Sigmoid colon (tissue), 7 donors: ENCODE results near the gene NGFR. TPM values are rescaled to one million over a fixed set of nuclear protein-coding genes. Genes with fewer than 3 reads are reported as not detected.

Source experiments
- DNase-seq: peaks from one replicate; pipeline ENCODE4 v3.0.0-alpha.2; 2019
- H3K27ac ChIP-seq, 4 donors: fragments of 200-600 bp; sonication (generic); one replicate each; pipeline ENCODE4 v1.5.1; 2016 to 2019; ENCODE audit warnings: mild to moderate bottlenecking in 1 of 4
- H3K27me3 ChIP-seq, 3 donors: fragments of 200-600 bp; sonication (generic); one replicate each; pipeline ENCODE4 v1.5.1; 2019; ENCODE audit warnings: mild to moderate bottlenecking in 1 of 3
- H3K36me3 ChIP-seq, 4 donors: fragments of 200-600 bp; sonication (generic); one replicate each; pipeline ENCODE4 v1.5.1; 2016 to 2019
- H3K4me1 ChIP-seq, 4 donors: fragments of 200-600 bp; sonication (generic); one replicate each; pipeline ENCODE4 v1.5.1; 2017 to 2019
- H3K4me3 ChIP-seq, 4 donors: fragments of 200-600 bp; sonication (generic); one replicate each; pipeline ENCODE4 v1.5.1; 2017 to 2019; ENCODE audit warnings: mild to moderate bottlenecking in 2 of 4, moderate library complexity in 1 of 4
- H3K9me3 ChIP-seq, 4 donors: fragments of 200-600 bp in 3 of 4; sonication (generic) in 3 of 4; one replicate each; pipeline versions ENCODE4 v1.5.1 to v1.6.1; 2013 to 2019
- EP300 ChIP-seq, 4 donors: sonication (generic); formaldehyde crosslinking; IDR thresholded peaks; one replicate each; pipeline ENCODE4 v1.6.1; 2017; ENCODE audit warnings: antibody characterized with exemption in 4 of 4
- POLR2A ChIP-seq, 2 donors: fragments of 450-650 bp; IDR thresholded peaks; one replicate each; pipeline ENCODE4 v1.6.1; 2016; ENCODE audit warnings: antibody characterized with exemption in 2 of 2, mild to moderate bottlenecking in 2 of 2, moderate library complexity in 2 of 2
- POLR2AphosphoS5 ChIP-seq, 4 donors: sonication (generic); formaldehyde crosslinking; IDR thresholded peaks; one replicate each; pipeline ENCODE4 v1.6.1; 2017; ENCODE audit warnings: antibody characterized with exemption in 4 of 4
- WGBS, 2 donors: extraction: QIAGEN DNeasy Blood & Tissue Kit; methylation state at CpG; one replicate each; pipeline ENCODE4 v1.1.7; 2013; 5-methylcytosine and 5-hydroxymethylcytosine counted together
- intact Hi-C: fragments of 100-400 bp; cut with DNase I; formaldehyde crosslinking; loops from one replicate; pipeline ENCODE4 v1.15.1; 2023
- polyA plus RNA-seq, 3 donors: library from polyadenylated mRNA; stranded (reverse); fragments of 200-250 nt; gene quantifications; one replicate each; pipeline ENCODE4 v1.2.3, GENCODE V29; 2013
- total RNA-seq, 4 donors: library from RNA; depleted of rRNA; stranded (reverse); fragments of >200 nt; gene quantifications; one replicate each; pipeline ENCODE4 v1.1.0, GENCODE V29; 2016
- TF ChIP-seq, protein P1 (sequence below), 4 experiments: fragments of 450-650 bp in 3 of 4; fragments of 200-600 bp in 1 of 4; IDR thresholded peaks; one replicate each; pipeline ENCODE4 v1.5.1; 2016 to 2019; ENCODE audit warnings: antibody characterized with exemption in 4 of 4, mild to moderate bottlenecking in 3 of 4, moderate library complexity in 2 of 4
- donor health status: healthy with polysubstance abuse.
- donor health status: Bipolar disorder and iron deficiency.
- donor health status: healthy.

NGFR gene
- total and polyA plus RNA-seq, 7 donors, result 0.46 to 15.2 (median 6.9) TPM

DNA sequence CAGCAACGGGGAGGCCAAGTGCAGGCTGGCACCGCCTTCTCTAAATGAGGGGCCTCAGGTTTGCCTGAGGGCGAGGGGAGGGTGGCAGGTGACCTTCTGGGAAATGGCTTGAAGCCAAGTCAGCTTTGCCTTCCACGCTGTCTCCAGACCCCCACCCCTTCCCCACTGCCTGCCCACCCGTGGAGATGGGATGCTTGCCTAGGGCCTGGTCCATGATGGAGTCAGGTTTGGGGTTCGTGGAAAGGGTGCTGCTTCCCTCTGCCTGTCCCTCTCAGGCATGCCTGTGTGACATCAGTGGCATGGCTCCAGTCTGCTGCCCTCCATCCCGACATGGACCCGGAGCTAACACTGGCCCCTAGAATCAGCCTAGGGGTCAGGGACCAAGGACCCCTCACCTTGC is 18.5 kb downstream of the NGFR start:
- Histone ChIP-seq H3K27me3 (no peaks in the 10 kb centered on the region), H3K27ac (peak overlapping the region in 3 of 4 donors; percentile 78 to 86 (median 80)), H3K4me3 (no peak overlapping the region), H3K9me3 (no peaks in the 10 kb centered on the region), H3K36me3 (no peaks in the 10 kb centered on the region), H3K4me1 (peaks cover 0 to 36% (median 30%) of the 10 kb centered on the region in 4 donors)
- TF ChIP-seq EP300 (IDR thresholded peaks at IDR 0.05), result no peak
- TF ChIP-seq, protein P1, sequence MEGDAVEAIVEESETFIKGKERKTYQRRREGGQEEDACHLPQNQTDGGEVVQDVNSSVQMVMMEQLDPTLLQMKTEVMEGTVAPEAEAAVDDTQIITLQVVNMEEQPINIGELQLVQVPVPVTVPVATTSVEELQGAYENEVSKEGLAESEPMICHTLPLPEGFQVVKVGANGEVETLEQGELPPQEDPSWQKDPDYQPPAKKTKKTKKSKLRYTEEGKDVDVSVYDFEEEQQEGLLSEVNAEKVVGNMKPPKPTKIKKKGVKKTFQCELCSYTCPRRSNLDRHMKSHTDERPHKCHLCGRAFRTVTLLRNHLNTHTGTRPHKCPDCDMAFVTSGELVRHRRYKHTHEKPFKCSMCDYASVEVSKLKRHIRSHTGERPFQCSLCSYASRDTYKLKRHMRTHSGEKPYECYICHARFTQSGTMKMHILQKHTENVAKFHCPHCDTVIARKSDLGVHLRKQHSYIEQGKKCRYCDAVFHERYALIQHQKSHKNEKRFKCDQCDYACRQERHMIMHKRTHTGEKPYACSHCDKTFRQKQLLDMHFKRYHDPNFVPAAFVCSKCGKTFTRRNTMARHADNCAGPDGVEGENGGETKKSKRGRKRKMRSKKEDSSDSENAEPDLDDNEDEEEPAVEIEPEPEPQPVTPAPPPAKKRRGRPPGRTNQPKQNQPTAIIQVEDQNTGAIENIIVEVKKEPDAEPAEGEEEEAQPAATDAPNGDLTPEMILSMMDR (IDR thresholded peaks at IDR 0.05), result no peak
- TF ChIP-seq POLR2AphosphoS5 (IDR thresholded peaks at IDR 0.05), result no peak
- TF ChIP-seq POLR2A (IDR thresholded peaks at IDR 0.05), result no peak
- peak; percentile 67 for DNase-seq
- intact Hi-C loops, result loop anchor here (2.0 kb wide), 1 partner anchor 51 kb away; no protein-coding TSS in a partner anchor
- 86 to 89% methylated on average over 8 of the region's 8 CpGs for WGBS, 2 donors

DNA sequence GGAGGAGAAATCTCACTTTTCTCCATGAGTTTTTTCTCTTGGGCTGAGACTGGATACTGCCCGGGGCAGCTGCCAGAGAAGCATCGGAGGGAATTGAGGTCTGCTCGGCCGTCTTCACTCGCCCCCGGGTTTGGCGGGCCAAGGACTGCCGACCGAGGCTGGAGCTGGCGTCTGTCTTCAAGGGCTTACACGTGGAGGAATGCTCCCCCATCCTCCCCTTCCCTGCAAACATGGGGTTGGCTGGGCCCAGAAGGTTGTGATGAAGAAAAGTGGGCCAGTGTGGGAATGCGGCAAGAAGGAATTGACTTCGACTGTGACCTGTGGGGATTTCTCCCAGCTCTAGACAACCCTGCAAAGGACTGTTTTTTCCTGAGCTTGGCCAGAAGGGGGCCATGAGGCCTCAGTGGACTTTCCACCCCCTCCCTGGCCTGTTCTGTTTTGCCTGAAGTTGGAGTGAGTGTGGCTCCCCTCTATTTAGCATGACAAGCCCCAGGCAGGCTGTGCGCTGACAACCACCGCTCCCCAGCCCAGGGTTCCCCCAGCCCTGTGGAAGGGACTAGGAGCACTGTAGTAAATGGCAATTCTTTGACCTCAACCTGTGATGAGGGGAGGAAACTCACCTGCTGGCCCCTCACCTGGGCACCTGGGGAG is 19.1 kb downstream of the NGFR start:
- Histone ChIP-seq H3K36me3 (no peaks in the 10 kb centered on the region), H3K27me3 (no peaks in the 10 kb centered on the region), H3K4me3 (no peak overlapping the region), H3K27ac (peak overlapping the region; percentile 78 to 86 (median 82)), H3K4me1 (peaks cover 0 to 36% (median 30%) of the 10 kb centered on the region in 4 donors), H3K9me3 (no peaks in the 10 kb centered on the region)
- WGBS, 2 donors, result 83% methylated on average over 15 of the region's 15 CpGs
- intact Hi-C loops, result loop anchor here (2.0 kb wide), 1 partner anchor 51 kb away; no protein-coding TSS in a partner anchor
- peak; percentile 73 for DNase-seq
- no peak for TF ChIP-seq EP300 (IDR thresholded peaks at IDR 0.05)
- TF ChIP-seq POLR2AphosphoS5 (IDR thresholded peaks at IDR 0.05), result peak in 2 of 4 donors; percentile 18 to 29

GRCh38 chr17:49515196-49515770 is 20.2 kb downstream of the NGFR start:
- H3K27ac ChIP-seq, result peak overlapping the region; percentile 78 to 86 (median 82)
- TF ChIP-seq POLR2A (IDR thresholded peaks at IDR 0.05) (no peak), POLR2AphosphoS5 (IDR thresholded peaks at IDR 0.05) (peak; percentile 75 to 92 (median 86)), EP300 (IDR thresholded peaks at IDR 0.05) (peak in 1 of 4 donors; percentile 55)
- TF ChIP-seq, protein P1 (IDR thresholded peaks at IDR 0.05), result peak in 3 of 4 experiments; percentile 37 to 46 (median 45)
- WGBS, 2 donors, result 20 to 32% methylated on average over 8 of the region's 8 CpGs
- peaks cover 0 to 30% (median 30%) of the 10 kb centered on the region in 4 donors for H3K4me1 ChIP-seq
- no peak overlapping the region for H3K4me3 ChIP-seq
- H3K9me3 ChIP-seq, result no peaks in the 10 kb centered on the region
- no peaks in the 10 kb centered on the region for H3K36me3 ChIP-seq
- H3K27me3 ChIP-seq, result no peaks in the 10 kb centered on the region
- intact Hi-C loops, result loop anchor here (1.0 to 2.0 kb wide), 2 partner anchors 19 to 50 kb away; no protein-coding TSS in a partner anchor
- peak; percentile 98 for DNase-seq

GRCh38 chr17:49516180-49516579 is 21.1 kb downstream of the NGFR start:
- 74 to 77% methylated on average over 5 of the region's 5 CpGs for WGBS, 2 donors
- no peaks in the 10 kb centered on the region for H3K27me3 ChIP-seq
- H3K9me3 ChIP-seq, result no peaks in the 10 kb centered on the region
- H3K4me1 ChIP-seq, result peaks cover 0 to 30% (median 30%) of the 10 kb centered on the region in 4 donors
- intact Hi-C loops, result no loop called here
- no peak overlapping the region for H3K4me3 ChIP-seq
- no peak for DNase-seq
- peak overlapping the region; percentile 78 to 86 (median 82) for H3K27ac ChIP-seq
- TF ChIP-seq POLR2AphosphoS5 (IDR thresholded peaks at IDR 0.05) (no peak), EP300 (IDR thresholded peaks at IDR 0.05) (no peak), POLR2A (IDR thresholded peaks at IDR 0.05) (no peak)
- TF ChIP-seq, protein P1 (IDR thresholded peaks at IDR 0.05), result no peak
- no peaks in the 10 kb centered on the region for H3K36me3 ChIP-seq

DNA sequence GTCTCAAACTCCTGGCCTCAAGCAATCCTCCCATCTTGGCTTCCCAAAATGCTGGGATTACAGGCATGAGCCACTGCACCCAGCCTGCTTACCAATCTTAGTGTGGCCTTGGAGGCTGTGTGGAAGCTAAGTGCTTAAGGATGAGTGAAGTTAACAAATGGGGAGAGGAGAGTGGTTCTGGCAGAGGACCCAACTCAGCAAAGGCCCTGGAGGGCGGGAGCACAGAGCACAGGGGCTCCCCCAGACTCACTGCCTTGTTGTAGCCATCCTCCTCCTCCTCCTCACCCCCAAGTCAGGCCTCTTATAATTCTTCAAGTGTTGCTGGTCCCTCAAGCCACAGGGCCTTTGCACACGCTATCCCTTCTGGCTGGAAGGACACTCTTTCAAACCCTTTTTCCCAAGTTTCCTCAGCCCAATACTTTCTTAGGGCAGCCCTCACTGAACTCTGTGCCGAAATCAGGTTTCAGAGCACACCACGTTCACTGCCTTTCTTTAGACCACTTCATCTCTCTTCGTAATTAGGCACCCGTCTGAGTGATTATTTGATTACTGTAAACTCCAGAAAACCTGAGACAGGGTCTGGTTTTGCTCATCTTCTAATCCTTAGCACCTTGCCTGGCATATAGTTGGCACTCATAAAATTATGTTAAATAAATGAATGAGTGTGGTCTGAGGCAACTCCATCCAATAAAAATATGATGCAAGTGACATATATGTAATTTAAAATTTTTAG is 23.4 kb downstream of the NGFR start:
- no peak overlapping the region for H3K27ac ChIP-seq
- TF ChIP-seq POLR2AphosphoS5 (IDR thresholded peaks at IDR 0.05) (no peak), EP300 (IDR thresholded peaks at IDR 0.05) (no peak), POLR2A (IDR thresholded peaks at IDR 0.05) (no peak)
- TF ChIP-seq, protein P1 (IDR thresholded peaks at IDR 0.05), result no peak
- intact Hi-C loops, result no loop called here
- peaks cover 0 to 30% (median 30%) of the 10 kb centered on the region in 4 donors for H3K4me1 ChIP-seq
- no peak for DNase-seq
- no peaks in the 10 kb centered on the region for H3K9me3 ChIP-seq
- no peaks in the 10 kb centered on the region for H3K36me3 ChIP-seq
- WGBS, 2 donors, result 85 to 91% methylated on average over 6 of the region's 6 CpGs
- no peak overlapping the region for H3K4me3 ChIP-seq
- H3K27me3 ChIP-seq, result no peaks in the 10 kb centered on the region
